Activated CD4-positive, alpha-beta T cell treated with anti-CD3 and anti-CD28 coated beads, Interleukin-2, amount 50 U/mL, for 24 hours (primary cell): ENCODE measurements around the gene SEMA3B.
"Not testable (repeated sequence)": the region's sequence is repeated elsewhere in the genome, so short reads cannot be mapped to it uniquely, and the experiment has no call there.

Experiments used
- DNase-seq, 2 donors: peaks; one replicate each; pipeline ENCODE4 v3.0.0-alpha.2; 2020; ENCODE audit warnings: low read depth in 1 of 2, low spot score in 1 of 2

The SEMA3B gene

GRCh38 chr3:50237754-50238548 is 31.0 kb upstream of the SEMA3B start:
- DNase-seq = peak; percentile 73 to 82

GRCh38 chr3:50238549-50239026 is 30.4 kb upstream of the SEMA3B start:
- DNase-seq = no peak

GRCh38 chr3:50239649-50240048 is 29.3 kb upstream of the SEMA3B start:
- DNase-seq = no peak

- no peak for DNase-seq
Measured at GRCh38 chr3:50241163-50241562, 27.8 kb upstream of the SEMA3B start.

- no peak for DNase-seq
Measured at GRCh38 chr3:50241713-50242380, 27.1 kb upstream of the SEMA3B start.

- no peak for DNase-seq
Measured at GRCh38 chr3:50242381-50242770, 26.6 kb upstream of the SEMA3B start.

GRCh38 chr3:50242851-50243542 is 25.9 kb upstream of the SEMA3B start:
- DNase-seq = no peak

- no peak for DNase-seq
Measured at GRCh38 chr3:50243543-50243895, 25.4 kb upstream of the SEMA3B start.

- DNase-seq = not testable (repeated sequence)
Measured at GRCh38 chr3:50244813-50245212, 24.1 kb upstream of the SEMA3B start.

- DNase-seq = no peak
Measured at GRCh38 chr3:50245251-50245745, 23.6 kb upstream of the SEMA3B start.

GRCh38 chr3:50245831-50246516 is 23.0 kb upstream of the SEMA3B start:
- DNase-seq = peak; percentile 89 to 94

GRCh38 chr3:50246517-50246954 is 22.4 kb upstream of the SEMA3B start:
- DNase-seq = peak; percentile 67 to 87

- no peak for DNase-seq
Measured at GRCh38 chr3:50248387-50248786, 20.6 kb upstream of the SEMA3B start.

GRCh38 chr3:50249457-50249856 is 19.5 kb upstream of the SEMA3B start:
- DNase-seq = no peak

GRCh38 chr3:50250514-50250913 is 18.4 kb upstream of the SEMA3B start:
- no peak for DNase-seq

GRCh38 chr3:50251220-50251619 is 17.7 kb upstream of the SEMA3B start:
- no peak for DNase-seq

- no peak for DNase-seq
Measured at GRCh38 chr3:50254577-50255250, 14.2 kb upstream of the SEMA3B start.

- DNase-seq = no peak
Measured at GRCh38 chr3:50255251-50255615, 13.7 kb upstream of the SEMA3B start.

- no peak for DNase-seq
Measured at GRCh38 chr3:50256978-50257890, 11.7 kb upstream of the SEMA3B start.
